CD14-positive monocyte (primary cell): ENCODE results near the gene SLAMF9. TPM values are rescaled to one million over a fixed set of nuclear protein-coding genes. Genes with fewer than 3 reads are reported as not detected.

ENCODE experiments used
- DNase-seq, 3 donors: peaks; one replicate each; pipeline ENCODE4 v3.0.0-alpha.2; 2011 to 2022
- H2AFZ ChIP-seq: 2 replicates; pipeline ENCODE4 v1.6.0; 2012; ENCODE audit warnings: mild to moderate bottlenecking, low read depth, low read length, inconsistent platforms; ENCODE audit not compliant: insufficient read depth, poor library complexity, severe bottlenecking
- H3K27ac ChIP-seq, 2 donors: 1 replicate in 1 of 2; 2 replicates in 1 of 2; pipeline ENCODE4 v1.5.1; 2012 to 2013; ENCODE audit warnings: low read length in 2 of 2, control low read depth in 1 of 2, inconsistent platforms in 1 of 2, low read depth in 1 of 2, mild to moderate bottlenecking in 1 of 2
- H3K27me3 ChIP-seq, 2 donors: one replicate each; pipeline versions ENCODE4 v1.6.0 to v1.6.1; 2011 to 2013; ENCODE audit warnings: low read length in 2 of 2; ENCODE audit not compliant: control insufficient read depth in 2 of 2, insufficient read depth in 2 of 2
- H3K36me3 ChIP-seq, 2 donors: replicated peaks in 1 of 2; 1 replicate in 1 of 2; 2 replicates in 1 of 2; pipeline versions ENCODE4 v1.5.1 to v1.6.1; 2012 to 2013; ENCODE audit warnings: low read length in 2 of 2, control low read depth in 1 of 2, inconsistent platforms in 1 of 2, mild to moderate bottlenecking in 1 of 2; ENCODE audit not compliant: insufficient read depth in 2 of 2, control insufficient read depth in 1 of 2
- H3K4me1 ChIP-seq, 2 donors: 1 replicate in 1 of 2; 2 replicates in 1 of 2; pipeline versions ENCODE4 v1.5.1 to v1.6.1; 2012 to 2013; ENCODE audit warnings: low read length in 2 of 2, control low read depth in 1 of 2, inconsistent platforms in 1 of 2, mild to moderate bottlenecking in 1 of 2, moderate library complexity in 1 of 2; ENCODE audit not compliant: insufficient read depth in 2 of 2, control insufficient read depth in 1 of 2
- H3K4me2 ChIP-seq: replicated peaks from 2 replicates; pipeline ENCODE3; 2012; ENCODE audit warnings: low read length, moderate library complexity, mild to moderate bottlenecking; ENCODE audit not compliant: poor library complexity, severe bottlenecking; ENCODE audit errors: extremely low read depth
- H3K4me3 ChIP-seq, 3 experiments: fragments of 200-600 bp in 1 of 3; sonication (generic) in 1 of 3; replicated peaks in 1 of 3; 1 replicate in 2 of 3; 2 replicates in 1 of 3; pipeline ENCODE4 v1.5.1; 2011 to 2013; ENCODE audit warnings: low read length in 3 of 3, mild to moderate bottlenecking in 3 of 3, control low read depth in 2 of 3, low read depth in 2 of 3, inconsistent platforms in 1 of 3, moderate library complexity in 1 of 3
- H3K79me2 ChIP-seq: 2 replicates; pipeline ENCODE4 v1.6.0; 2012; ENCODE audit warnings: mild to moderate bottlenecking, control low read depth, inconsistent platforms, low read length, moderate library complexity; ENCODE audit not compliant: insufficient read depth
- H3K9ac ChIP-seq: 2 replicates; pipeline ENCODE4 v1.6.0; 2017; ENCODE audit warnings: low read length, mild to moderate bottlenecking; ENCODE audit not compliant: insufficient read depth, poor library complexity, severe bottlenecking
- H3K9me3 ChIP-seq, 2 donors: replicated peaks in 1 of 2; 1 replicate in 1 of 2; 2 replicates in 1 of 2; pipeline versions ENCODE4 v1.5.1 to v1.6.1; 2012 to 2013; ENCODE audit warnings: low read length in 2 of 2, control low read depth in 1 of 2; ENCODE audit not compliant: control insufficient read depth in 1 of 2, insufficient read depth in 1 of 2
- H4K20me1 ChIP-seq: 2 replicates; pipeline ENCODE4 v1.6.0; 2012; ENCODE audit warnings: mild to moderate bottlenecking, low read length, control low read depth, moderate library complexity; ENCODE audit not compliant: insufficient read depth
- H3K27ac Mint-ChIP-seq, 7 donors: one replicate each; pipeline ENCODE4 v1.8.0; 2020; ENCODE audit warnings: mild to moderate bottlenecking in 7 of 7, mixed read lengths in 7 of 7, moderate library complexity in 6 of 7, inconsistent platforms in 2 of 7
- H3K27me3 Mint-ChIP-seq, 3 donors: one replicate each; pipeline ENCODE4 v1.8.0; 2021 to 2022; ENCODE audit warnings: low read depth in 3 of 3, mild to moderate bottlenecking in 3 of 3, mixed read lengths in 3 of 3, moderate library complexity in 3 of 3, inconsistent platforms in 1 of 3
- H3K36me3 Mint-ChIP-seq, 2 donors: one replicate each; pipeline ENCODE4 v1.8.0; 2020; ENCODE audit warnings: mixed read lengths in 2 of 2, inconsistent platforms in 1 of 2, mild to moderate bottlenecking in 1 of 2
- H3K4me1 Mint-ChIP-seq: one replicate; pipeline ENCODE4 v1.8.0; 2020; ENCODE audit warnings: mild to moderate bottlenecking, mixed read lengths
- H3K4me3 Mint-ChIP-seq, 2 donors: one replicate each; pipeline ENCODE4 v1.8.0; 2020; ENCODE audit warnings: mild to moderate bottlenecking in 2 of 2, mixed read lengths in 2 of 2, moderate library complexity in 1 of 2
- H3K9me3 Mint-ChIP-seq, 7 donors: one replicate each; pipeline ENCODE4 v1.8.0; 2020 to 2022; ENCODE audit warnings: mixed read lengths in 7 of 7, mild to moderate bottlenecking in 6 of 7, moderate library complexity in 6 of 7, inconsistent platforms in 2 of 7
- WGBS: methylation state at CpG from one replicate; pipeline ENCODE4 v1.1.5; 2013; ENCODE audit warnings: missing lambda C conversion rate; ENCODE audit not compliant: insufficient coverage; 5-methylcytosine and 5-hydroxymethylcytosine counted together
- intact Hi-C, 2 donors: fragments of 100-400 bp; cut with micrococcal nuclease; formaldehyde crosslinking; loops; one replicate each; pipeline versions ENCODE4 v1.15.0 to v1.15.1; 2023
- polyA plus RNA-seq, 3 donors: library from polyadenylated mRNA; depleted of rRNA in 1 of 3; unstranded in 2 of 3; stranded (reverse) in 1 of 3; fragments of 300-500 nt in 2 of 3; fragments of >200 nt in 1 of 3; fragmentation: Illumina TruSeq in 2 of 3; gene quantifications; 1 replicate in 2 of 3; 2 replicates in 1 of 3; pipeline ENCODE4 v1.2.3, GENCODE V29; 2012 to 2021
- TF ChIP-seq, protein P1 (sequence below): fragments of 200-600 bp; IDR thresholded peaks from one replicate; pipeline ENCODE4 v1.8.0; 2022; ENCODE audit warnings: antibody characterized with exemption, mild to moderate bottlenecking

The SLAMF9 gene
- polyA plus RNA-seq, 3 donors = 0.17 TPM; not detected in 2

GRCh38 chr1:159999204-159999603, 45.2 kb upstream of the SLAMF9 start:
- Histone ChIP-seq H2AFZ (no peak overlapping the region), H3K4me2 (no peak overlapping the region), H3K36me3 (no peaks in the 10 kb centered on the region), H3K4me1 (no peaks in the 10 kb centered on the region), H3K9ac (no peak overlapping the region), H3K27ac (no peak overlapping the region), H3K9me3 (no peaks in the 10 kb centered on the region), H3K27me3 (peaks cover 0 to 9% of the 10 kb centered on the region in 2 donors), H4K20me1 (no peaks in the 10 kb centered on the region), H3K79me2 (no peaks in the 10 kb centered on the region), H3K4me3 (no peak overlapping the region)
- peaks cover 0 to 2% (median 0%) of the 10 kb centered on the region in 7 donors for H3K9me3 Mint-ChIP-seq
- intact Hi-C loops = no loop called here
- DNase-seq = no peak
- H3K4me3 Mint-ChIP-seq = no peak overlapping the region
- H3K4me1 Mint-ChIP-seq = no peaks in the 10 kb centered on the region
- H3K36me3 Mint-ChIP-seq = no peaks in the 10 kb centered on the region
- 92% methylated on average over 2 of the region's 4 CpGs for WGBS
- peaks cover 6 to 15% (median 9%) of the 10 kb centered on the region in 3 donors for H3K27me3 Mint-ChIP-seq
- TF ChIP-seq, protein P1, sequence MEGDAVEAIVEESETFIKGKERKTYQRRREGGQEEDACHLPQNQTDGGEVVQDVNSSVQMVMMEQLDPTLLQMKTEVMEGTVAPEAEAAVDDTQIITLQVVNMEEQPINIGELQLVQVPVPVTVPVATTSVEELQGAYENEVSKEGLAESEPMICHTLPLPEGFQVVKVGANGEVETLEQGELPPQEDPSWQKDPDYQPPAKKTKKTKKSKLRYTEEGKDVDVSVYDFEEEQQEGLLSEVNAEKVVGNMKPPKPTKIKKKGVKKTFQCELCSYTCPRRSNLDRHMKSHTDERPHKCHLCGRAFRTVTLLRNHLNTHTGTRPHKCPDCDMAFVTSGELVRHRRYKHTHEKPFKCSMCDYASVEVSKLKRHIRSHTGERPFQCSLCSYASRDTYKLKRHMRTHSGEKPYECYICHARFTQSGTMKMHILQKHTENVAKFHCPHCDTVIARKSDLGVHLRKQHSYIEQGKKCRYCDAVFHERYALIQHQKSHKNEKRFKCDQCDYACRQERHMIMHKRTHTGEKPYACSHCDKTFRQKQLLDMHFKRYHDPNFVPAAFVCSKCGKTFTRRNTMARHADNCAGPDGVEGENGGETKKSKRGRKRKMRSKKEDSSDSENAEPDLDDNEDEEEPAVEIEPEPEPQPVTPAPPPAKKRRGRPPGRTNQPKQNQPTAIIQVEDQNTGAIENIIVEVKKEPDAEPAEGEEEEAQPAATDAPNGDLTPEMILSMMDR = no peak
- H3K27ac Mint-ChIP-seq = peak overlapping the region in 1 of 7 donors; percentile 66

GRCh38 chr1:159996653-159997052, 42.6 kb upstream of the SLAMF9 start:
- H3K36me3 ChIP-seq = no peaks in the 10 kb centered on the region
- no peak overlapping the region for H2AFZ ChIP-seq
- H3K27me3 Mint-ChIP-seq = peaks cover 6 to 15% (median 7%) of the 10 kb centered on the region in 3 donors
- H3K27ac ChIP-seq = no peak overlapping the region
- H3K4me3 ChIP-seq = no peak overlapping the region
- H3K4me1 ChIP-seq = peaks cover 5 to 6% of the 10 kb centered on the region in 2 donors
- no peak overlapping the region for H3K9ac ChIP-seq
- H4K20me1 ChIP-seq = no peaks in the 10 kb centered on the region
- no peaks in the 10 kb centered on the region for H3K79me2 ChIP-seq
- H3K4me3 Mint-ChIP-seq = no peak overlapping the region
- peaks cover 0 to 3% (median 0%) of the 10 kb centered on the region in 7 donors for H3K9me3 Mint-ChIP-seq
- intact Hi-C loops = no loop called here
- TF ChIP-seq, protein P1 = no peak
- H3K4me1 Mint-ChIP-seq = peaks cover 7% of the 10 kb centered on the region
- H3K27me3 ChIP-seq = peaks cover 0 to 9% of the 10 kb centered on the region in 2 donors
- no peaks in the 10 kb centered on the region for H3K9me3 ChIP-seq
- H3K4me2 ChIP-seq = no peak overlapping the region
- DNase-seq = no peak
- H3K27ac Mint-ChIP-seq = no peak overlapping the region
- H3K36me3 Mint-ChIP-seq = no peaks in the 10 kb centered on the region
